Esophagus (tissue), 2 donors: ENCODE measurements around the gene PGC. TPM values are rescaled to one million over a fixed set of nuclear protein-coding genes. Genes with fewer than 3 reads are reported as not detected.
A peak's percentile ranks its signal among the peaks of the same experiment; 100 is the strongest.

ENCODE experiments used
- H3K27ac ChIP-seq, 2 donors: one replicate each; pipeline ENCODE4 v1.5.1; 2013; ENCODE audit warnings: low read depth in 2 of 2, mild to moderate bottlenecking in 2 of 2, inconsistent platforms in 1 of 2, low read length in 1 of 2, moderate library complexity in 1 of 2
- H3K27me3 ChIP-seq, 2 donors: one replicate each; pipeline ENCODE4 v1.6.1; 2013; ENCODE audit warnings: low read length in 2 of 2, control low read depth in 1 of 2, mild to moderate bottlenecking in 1 of 2; ENCODE audit not compliant: insufficient read depth in 2 of 2, control insufficient read depth in 1 of 2
- H3K36me3 ChIP-seq, 2 donors: one replicate each; pipeline ENCODE4 v1.6.1; 2013; ENCODE audit warnings: low read length in 1 of 2; ENCODE audit not compliant: control insufficient read depth in 2 of 2, insufficient read depth in 2 of 2
- H3K4me1 ChIP-seq, 2 donors: one replicate each; pipeline ENCODE4 v1.6.1; 2013; ENCODE audit warnings: low read length in 1 of 2; ENCODE audit not compliant: control insufficient read depth in 2 of 2, insufficient read depth in 2 of 2
- H3K4me3 ChIP-seq, 2 donors: one replicate each; pipeline ENCODE4 v1.5.1; 2013; ENCODE audit warnings: low read length in 2 of 2, mild to moderate bottlenecking in 2 of 2, low read depth in 1 of 2, moderate library complexity in 1 of 2
- H3K9me3 ChIP-seq, 2 donors: one replicate each; pipeline ENCODE4 v1.6.1; 2013; ENCODE audit warnings: mild to moderate bottlenecking in 2 of 2, low read depth in 1 of 2, low read length in 1 of 2, moderate library complexity in 1 of 2; ENCODE audit not compliant: control insufficient read depth in 2 of 2, insufficient read depth in 1 of 2
- WGBS, 2 donors: extraction: QIAGEN DNeasy Blood & Tissue Kit; methylation state at CpG; one replicate each; pipeline ENCODE4 v1.1.7; 2013; 5-methylcytosine and 5-hydroxymethylcytosine counted together
- polyA plus RNA-seq, 2 donors: library from polyadenylated mRNA; stranded (reverse); fragments of 200-250 nt; gene quantifications; one replicate each; pipeline ENCODE4 v1.2.3, GENCODE V29; 2013
- donor health status: healthy with polysubstance abuse.
- donor health status: Bipolar disorder and iron deficiency.

PGC gene
- polyA plus RNA-seq, 2 donors, result 1.6 to 13.4 TPM

GRCh38 chr6:41778895-41779294 lies 31.7 kb upstream of the PGC start:
- H3K27ac ChIP-seq, result peak overlapping the region in 1 of 2 donors; percentile 52
- WGBS, 2 donors, result 37 to 42% methylated on average over 6 of the region's 6 CpGs
- peaks cover 8 to 15% of the 10 kb centered on the region in 2 donors for H3K36me3 ChIP-seq
- no peaks in the 10 kb centered on the region for H3K9me3 ChIP-seq
- peaks cover 0 to 5% of the 10 kb centered on the region in 2 donors for H3K4me1 ChIP-seq
- H3K4me3 ChIP-seq, result peak overlapping the region in 1 of 2 donors; percentile 68
- no peaks in the 10 kb centered on the region for H3K27me3 ChIP-seq

GRCh38 chr6:41777551-41778285 lies 30.5 kb upstream of the PGC start:
- 85 to 86% methylated on average over 5 of the region's 5 CpGs for WGBS, 2 donors
- no peak overlapping the region for H3K27ac ChIP-seq
- peaks cover 0 to 3% of the 10 kb centered on the region in 2 donors for H3K4me1 ChIP-seq

GRCh38 chr6:41775293-41775882 lies 28.2 kb upstream of the PGC start:
- H3K36me3 ChIP-seq, result peaks cover 8 to 35% of the 10 kb centered on the region in 2 donors
- no peaks in the 10 kb centered on the region for H3K27me3 ChIP-seq
- no peaks in the 10 kb centered on the region for H3K4me1 ChIP-seq
- H3K27ac ChIP-seq, result no peak overlapping the region
- H3K9me3 ChIP-seq, result no peaks in the 10 kb centered on the region
- no peak overlapping the region for H3K4me3 ChIP-seq
- WGBS, 2 donors, result 90 to 92% methylated on average over 13 of the region's 13 CpGs

More at GRCh38 chr6:41777551-41778285, 30.5 kb upstream of the PGC start:
- no peaks in the 10 kb centered on the region for H3K9me3 ChIP-seq
- peaks cover 8 to 16% of the 10 kb centered on the region in 2 donors for H3K36me3 ChIP-seq
- no peaks in the 10 kb centered on the region for H3K27me3 ChIP-seq
- H3K4me3 ChIP-seq, result no peak overlapping the region

GRCh38 chr6:41774841-41775240 lies 27.6 kb upstream of the PGC start:
- peaks cover 8 to 36% of the 10 kb centered on the region in 2 donors for H3K36me3 ChIP-seq
- H3K27ac ChIP-seq, result no peak overlapping the region
- H3K9me3 ChIP-seq, result no peaks in the 10 kb centered on the region
- no peak overlapping the region for H3K4me3 ChIP-seq
- no peaks in the 10 kb centered on the region for H3K4me1 ChIP-seq
- 87 to 91% methylated on average over 3 of the region's 3 CpGs for WGBS, 2 donors
- H3K27me3 ChIP-seq, result no peaks in the 10 kb centered on the region

GRCh38 chr6:41771058-41771983 lies 24.1 kb upstream of the PGC start:
- Histone ChIP-seq H3K4me1 (peaks cover 0 to 4% of the 10 kb centered on the region in 2 donors), H3K27ac (no peak overlapping the region), H3K36me3 (peaks cover 8 to 36% of the 10 kb centered on the region in 2 donors), H3K4me3 (no peak overlapping the region), H3K27me3 (no peaks in the 10 kb centered on the region), H3K9me3 (no peaks in the 10 kb centered on the region)
- 91 to 92% methylated on average over 26 to 29 of the region's 29 CpGs for WGBS, 2 donors

- peaks cover 0 to 4% of the 10 kb centered on the region in 2 donors for H3K4me1 ChIP-seq
- no peak overlapping the region for H3K27ac ChIP-seq
- H3K9me3 ChIP-seq, result no peaks in the 10 kb centered on the region
- WGBS, 2 donors, result 89 to 91% methylated on average over 29 to 30 of the region's 30 CpGs
- no peak overlapping the region for H3K4me3 ChIP-seq
- H3K27me3 ChIP-seq, result no peaks in the 10 kb centered on the region
- H3K36me3 ChIP-seq, result peaks cover 8 to 36% of the 10 kb centered on the region in 2 donors
Measured at GRCh38 chr6:41770381-41771057, 23.3 kb upstream of the PGC start.

- H3K36me3 ChIP-seq, result peaks cover 2 to 25% of the 10 kb centered on the region in 2 donors
- WGBS, 2 donors, result 95 to 97% methylated on average over 8 of the region's 8 CpGs
Measured at GRCh38 chr6:41769376-41769775, 22.2 kb upstream of the PGC start.

GRCh38 chr6:41768545-41769308 lies 21.5 kb upstream of the PGC start:
- Histone ChIP-seq H3K9me3 (no peaks in the 10 kb centered on the region), H3K27me3 (no peaks in the 10 kb centered on the region), H3K27ac (no peak overlapping the region), H3K36me3 (peaks cover 0 to 22% of the 10 kb centered on the region in 2 donors), H3K4me3 (no peak overlapping the region), H3K4me1 (peaks cover 0 to 4% of the 10 kb centered on the region in 2 donors)
- WGBS, 2 donors, result 63 to 73% methylated on average over 10 of the region's 10 CpGs

More at GRCh38 chr6:41769376-41769775, 22.2 kb upstream of the PGC start:
- H3K9me3 ChIP-seq, result no peaks in the 10 kb centered on the region
- H3K27ac ChIP-seq, result no peak overlapping the region
- peaks cover 0 to 4% of the 10 kb centered on the region in 2 donors for H3K4me1 ChIP-seq
- no peaks in the 10 kb centered on the region for H3K27me3 ChIP-seq
- no peak overlapping the region for H3K4me3 ChIP-seq
